OCI-LY3 (cell line): ENCODE measurements around the gene TRIM58.

Experiments
- H2AFZ ChIP-seq: fragments of 200-600, 300-600 bp; shearing (Covaris generic); 2 replicates; pipeline ENCODE4 v1.6.0; 2014; ENCODE audit warnings: antibody characterized with exemption, low read depth, low read length
- H3K27ac ChIP-seq: fragments of 200-600, 300-600 bp; sonication (generic); 2 replicates; pipeline ENCODE4 v1.5.1; 2014; ENCODE audit warnings: mild to moderate bottlenecking, low read length, moderate library complexity, mixed read lengths
- H3K27me3 ChIP-seq: fragments of 200-600, 300-600 bp; sonication (generic); 2 replicates; pipeline ENCODE4 v1.6.1; 2014; ENCODE audit warnings: low read depth, low read length, mixed read lengths
- H3K36me3 ChIP-seq: fragments of 200-600, 300-600 bp; sonication (generic); replicated peaks from 2 replicates; pipeline ENCODE3; 2014; ENCODE audit warnings: low read depth, low read length, mixed read lengths
- H3K4me1 ChIP-seq: fragments of 300-600, 200-600 bp; sonication (generic); 2 replicates; pipeline ENCODE4 v1.6.1; 2014; ENCODE audit warnings: low read length, mixed read lengths
- H3K4me2 ChIP-seq: fragments of 200-600, 300-600 bp; sonication (generic); 2 replicates; pipeline ENCODE4 v1.6.1; 2014; ENCODE audit warnings: low read length, mixed read lengths
- H3K4me3 ChIP-seq: fragments of 300-600, 200-600 bp; sonication (generic); 2 replicates; pipeline ENCODE4 v1.5.1; 2014; ENCODE audit warnings: antibody characterized with exemption, mild to moderate bottlenecking, low read length, moderate library complexity
- H3K79me2 ChIP-seq: fragments of 300-600, 200-600 bp; shearing (Covaris generic); 2 replicates; pipeline ENCODE4 v1.6.1; 2014; ENCODE audit warnings: mild to moderate bottlenecking, low read length, mixed read lengths
- H3K9ac ChIP-seq: fragments of 300-600, 200-600 bp; shearing (Covaris generic); 2 replicates; pipeline ENCODE4 v1.6.0; 2014; ENCODE audit warnings: mild to moderate bottlenecking, low read length, moderate library complexity
- H3K9me3 ChIP-seq: fragments of 200-600, 300-600 bp; shearing (Covaris generic); 2 replicates; pipeline ENCODE4 v1.6.1; 2014; ENCODE audit warnings: low read length, mixed read lengths; ENCODE audit not compliant: insufficient read depth
- H4K20me1 ChIP-seq: fragments of 200-600, 300-600 bp; sonication (generic); 2 replicates; pipeline ENCODE4 v1.6.1; 2016; ENCODE audit warnings: low read length, mixed read lengths; ENCODE audit not compliant: insufficient read depth
- CTCF ChIP-seq: fragments of 200-600, 300-600 bp; sonication (generic); IDR thresholded peaks from 2 replicates; pipeline ENCODE4 v1.5.1; 2014; ENCODE audit warnings: antibody characterized with exemption, low read length, low read depth
- EZH2phosphoT487 ChIP-seq: fragments of 200-600 bp; shearing (Covaris generic); IDR thresholded peaks from 2 replicates; pipeline ENCODE4 v1.6.1; 2018; ENCODE audit warnings: antibody characterized with exemption, mixed run types, low read depth

The TRIM58 gene

GRCh38 chr1:247904122-247904521, 47.1 kb downstream of the TRIM58 start:
- no peaks in the 10 kb centered on the region for H3K9me3 ChIP-seq
- H3K4me1 ChIP-seq, result no peaks in the 10 kb centered on the region
- no peaks in the 10 kb centered on the region for H4K20me1 ChIP-seq
- H3K9ac ChIP-seq, result no peak overlapping the region
- no peak overlapping the region for H3K4me3 ChIP-seq
- no peaks in the 10 kb centered on the region for H3K36me3 ChIP-seq
- TF ChIP-seq CTCF (no peak), EZH2phosphoT487 (no peak)
- no peak overlapping the region for H3K4me2 ChIP-seq
- H3K27me3 ChIP-seq, result no peaks in the 10 kb centered on the region
- H3K27ac ChIP-seq, result no peak overlapping the region
- H3K79me2 ChIP-seq, result no peaks in the 10 kb centered on the region
- no peak overlapping the region for H2AFZ ChIP-seq

GRCh38 chr1:247905181-247905580, 48.2 kb downstream of the TRIM58 start:
- Histone ChIP-seq H3K4me3 (no peak overlapping the region), H3K4me1 (no peaks in the 10 kb centered on the region), H3K9me3 (no peaks in the 10 kb centered on the region), H3K79me2 (no peaks in the 10 kb centered on the region), H3K4me2 (no peak overlapping the region), H4K20me1 (no peaks in the 10 kb centered on the region), H2AFZ (no peak overlapping the region), H3K9ac (no peak overlapping the region), H3K27ac (no peak overlapping the region), H3K27me3 (no peaks in the 10 kb centered on the region), H3K36me3 (no peaks in the 10 kb centered on the region)
- TF ChIP-seq CTCF (no peak), EZH2phosphoT487 (no peak)

- H3K9ac ChIP-seq, result no peak overlapping the region
- no peak for TF ChIP-seq EZH2phosphoT487
- TF ChIP-seq CTCF, result no peak
- no peaks in the 10 kb centered on the region for H3K9me3 ChIP-seq
- no peak overlapping the region for H3K27ac ChIP-seq
- H3K27me3 ChIP-seq, result no peaks in the 10 kb centered on the region
- H4K20me1 ChIP-seq, result no peaks in the 10 kb centered on the region
- no peak overlapping the region for H2AFZ ChIP-seq
- no peaks in the 10 kb centered on the region for H3K79me2 ChIP-seq
- H3K36me3 ChIP-seq, result no peaks in the 10 kb centered on the region
- no peak overlapping the region for H3K4me3 ChIP-seq
- no peak overlapping the region for H3K4me2 ChIP-seq
- no peaks in the 10 kb centered on the region for H3K4me1 ChIP-seq
These were observed 49.0 kb downstream of the TRIM58 start for GRCh38 chr1:247905910-247906503.

GRCh38 chr1:247906504-247907047, 49.6 kb downstream of the TRIM58 start:
- Histone ChIP-seq H3K4me1 (no peaks in the 10 kb centered on the region), H4K20me1 (no peaks in the 10 kb centered on the region), H3K27me3 (no peaks in the 10 kb centered on the region), H3K4me3 (no peak overlapping the region), H2AFZ (no peak overlapping the region), H3K79me2 (no peaks in the 10 kb centered on the region), H3K27ac (no peak overlapping the region), H3K4me2 (no peak overlapping the region), H3K36me3 (no peaks in the 10 kb centered on the region), H3K9ac (no peak overlapping the region), H3K9me3 (no peaks in the 10 kb centered on the region)
- no peak for TF ChIP-seq CTCF
- TF ChIP-seq EZH2phosphoT487, result no peak
